Parathyroid adenoma (tissue), 2 donors: ENCODE results near the gene MDH2.
"Not testable (repeated sequence)": the region's sequence is repeated elsewhere in the genome, so short reads cannot be mapped to it uniquely, and the experiment has no call there.

Experiments used
- H2AFZ ChIP-seq: fragments of 300-600 bp; sonication (generic); one replicate; pipeline ENCODE4 v1.7.0; 2017; ENCODE audit warnings: antibody characterized with exemption, mild to moderate bottlenecking
- H3K27ac ChIP-seq: fragments of 300-600 bp; sonication (generic); one replicate; pipeline ENCODE4 v1.7.0; 2017
- H3K27me3 ChIP-seq: fragments of 300-600 bp; sonication (generic); one replicate; pipeline ENCODE4 v1.7.0; 2017; ENCODE audit warnings: low read length; ENCODE audit not compliant: control insufficient read depth, insufficient read depth
- H3K36me3 ChIP-seq: fragments of 300-600 bp; sonication (generic); one replicate; pipeline ENCODE4 v1.7.0; 2017; ENCODE audit warnings: low read length; ENCODE audit not compliant: control insufficient read depth, insufficient read depth
- H3K4me1 ChIP-seq: fragments of 300-600 bp; sonication (generic); one replicate; pipeline ENCODE4 v1.7.0; 2017; ENCODE audit warnings: control low read depth
- H3K4me2 ChIP-seq: fragments of 300-600 bp; sonication (generic); one replicate; pipeline ENCODE4 v1.7.0; 2017; ENCODE audit warnings: low read length
- H3K4me3 ChIP-seq: fragments of 300-600 bp; sonication (generic); one replicate; pipeline ENCODE4 v1.7.0; 2017; ENCODE audit warnings: low read depth, low read length
- H3K79me2 ChIP-seq: fragments of 300-600 bp; sonication (generic); one replicate; pipeline ENCODE4 v1.7.0; 2017; ENCODE audit warnings: control low read depth
- H3K9ac ChIP-seq: fragments of 300-600 bp; sonication (generic); one replicate; pipeline ENCODE4 v1.7.0; 2017; ENCODE audit warnings: mild to moderate bottlenecking
- H3K9me3 ChIP-seq: fragments of 300-600 bp; sonication (generic); one replicate; pipeline ENCODE4 v1.7.0; 2017; ENCODE audit warnings: low read length; ENCODE audit not compliant: control insufficient read depth
- TF ChIP-seq, protein P1 (sequence below): fragments of 300-600 bp; sonication (generic); IDR thresholded peaks from one replicate; pipeline ENCODE4 v1.7.0; 2017; ENCODE audit warnings: antibody characterized with exemption, mild to moderate bottlenecking
- donor health status: primary hyperparathyroidism.

Gene MDH2

DNA sequence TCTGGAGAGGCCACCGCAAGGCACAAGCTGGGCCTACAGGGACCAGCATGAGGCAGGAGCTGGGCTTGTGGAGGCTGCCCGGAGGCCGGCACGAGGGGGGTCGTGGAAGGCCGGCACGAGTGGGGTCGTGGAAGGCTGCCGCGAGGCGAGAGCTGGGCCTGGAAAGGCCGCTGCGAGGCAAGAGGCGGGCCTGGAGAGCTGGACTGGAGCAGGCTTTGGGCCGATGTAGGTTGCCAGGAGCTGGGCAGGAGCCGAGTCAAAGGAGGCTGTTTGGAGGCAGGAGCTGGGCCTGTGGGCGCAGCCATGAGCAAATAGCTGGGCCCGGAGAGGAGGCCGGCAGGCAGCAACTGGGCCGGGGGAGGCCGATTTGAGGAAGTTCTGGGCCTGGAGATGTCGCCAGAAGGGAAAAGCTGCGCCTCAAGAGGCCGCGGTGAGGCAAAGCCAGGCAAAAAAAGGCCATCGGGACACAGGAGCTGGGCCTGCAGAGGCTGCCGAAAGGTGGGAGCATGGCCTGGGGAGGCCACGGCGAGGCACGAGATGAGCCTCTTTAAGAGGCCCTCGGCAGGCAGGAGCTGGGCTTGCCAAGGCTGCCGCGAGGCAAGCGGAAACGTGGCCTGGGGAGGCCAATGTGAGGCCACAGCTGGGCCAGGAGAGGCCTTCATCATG, 26.5 kb downstream of the MDH2 start:
- Histone ChIP-seq H3K4me3 (no peak overlapping the region), H3K36me3 (no peaks in the 10 kb centered on the region), H2AFZ (no peak overlapping the region), H3K79me2 (no peaks in the 10 kb centered on the region), H3K4me1 (peaks cover 3% of the 10 kb centered on the region), H3K27me3 (no peaks in the 10 kb centered on the region), H3K27ac (no peak overlapping the region), H3K4me2 (no peak overlapping the region), H3K9me3 (no peaks in the 10 kb centered on the region), H3K9ac (no peak overlapping the region)
- TF ChIP-seq, protein P1, sequence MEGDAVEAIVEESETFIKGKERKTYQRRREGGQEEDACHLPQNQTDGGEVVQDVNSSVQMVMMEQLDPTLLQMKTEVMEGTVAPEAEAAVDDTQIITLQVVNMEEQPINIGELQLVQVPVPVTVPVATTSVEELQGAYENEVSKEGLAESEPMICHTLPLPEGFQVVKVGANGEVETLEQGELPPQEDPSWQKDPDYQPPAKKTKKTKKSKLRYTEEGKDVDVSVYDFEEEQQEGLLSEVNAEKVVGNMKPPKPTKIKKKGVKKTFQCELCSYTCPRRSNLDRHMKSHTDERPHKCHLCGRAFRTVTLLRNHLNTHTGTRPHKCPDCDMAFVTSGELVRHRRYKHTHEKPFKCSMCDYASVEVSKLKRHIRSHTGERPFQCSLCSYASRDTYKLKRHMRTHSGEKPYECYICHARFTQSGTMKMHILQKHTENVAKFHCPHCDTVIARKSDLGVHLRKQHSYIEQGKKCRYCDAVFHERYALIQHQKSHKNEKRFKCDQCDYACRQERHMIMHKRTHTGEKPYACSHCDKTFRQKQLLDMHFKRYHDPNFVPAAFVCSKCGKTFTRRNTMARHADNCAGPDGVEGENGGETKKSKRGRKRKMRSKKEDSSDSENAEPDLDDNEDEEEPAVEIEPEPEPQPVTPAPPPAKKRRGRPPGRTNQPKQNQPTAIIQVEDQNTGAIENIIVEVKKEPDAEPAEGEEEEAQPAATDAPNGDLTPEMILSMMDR = no peak

- H3K36me3 ChIP-seq = no peaks in the 10 kb centered on the region
- H2AFZ ChIP-seq = no peak overlapping the region
- H3K9me3 ChIP-seq = no peaks in the 10 kb centered on the region
- H3K27ac ChIP-seq = no peak overlapping the region
- TF ChIP-seq, protein P1 = no peak
- H3K4me1 ChIP-seq = peaks cover 3% of the 10 kb centered on the region
- no peaks in the 10 kb centered on the region for H3K79me2 ChIP-seq
- H3K9ac ChIP-seq = no peak overlapping the region
- H3K4me3 ChIP-seq = no peak overlapping the region
- no peaks in the 10 kb centered on the region for H3K27me3 ChIP-seq
- no peak overlapping the region for H3K4me2 ChIP-seq
Measured at GRCh38 chr7:76074972-76075370, 27.1 kb downstream of the MDH2 start.

DNA sequence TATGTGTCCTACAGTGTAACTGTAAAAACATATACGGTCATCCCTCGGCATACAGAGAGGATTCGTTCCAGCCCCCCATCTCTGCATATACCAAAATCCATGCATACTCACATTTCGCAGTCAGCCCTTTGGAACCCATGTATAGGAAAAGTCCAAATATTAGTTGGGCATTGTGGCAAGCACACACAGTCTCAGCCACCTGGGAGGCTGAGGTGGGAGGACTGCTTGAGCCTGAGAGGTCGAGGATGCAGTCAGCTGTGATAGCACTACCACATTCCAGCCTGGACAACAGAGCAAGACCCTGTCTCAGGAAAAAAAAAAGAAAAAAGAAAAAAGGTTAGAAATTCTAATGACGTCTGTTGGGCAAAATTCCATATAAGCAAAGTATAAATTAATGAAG, 29.1 kb downstream of the MDH2 start:
- H3K27me3 ChIP-seq = no peaks in the 10 kb centered on the region
- H3K4me2 ChIP-seq = no peak overlapping the region
- H3K4me1 ChIP-seq = peaks cover 3% of the 10 kb centered on the region
- no peak overlapping the region for H3K27ac ChIP-seq
- H3K4me3 ChIP-seq = no peak overlapping the region
- no peaks in the 10 kb centered on the region for H3K79me2 ChIP-seq
- H3K9ac ChIP-seq = no peak overlapping the region
- H3K36me3 ChIP-seq = no peaks in the 10 kb centered on the region
- H2AFZ ChIP-seq = no peak overlapping the region
- TF ChIP-seq, protein P1 = no peak
- H3K9me3 ChIP-seq = no peaks in the 10 kb centered on the region

DNA sequence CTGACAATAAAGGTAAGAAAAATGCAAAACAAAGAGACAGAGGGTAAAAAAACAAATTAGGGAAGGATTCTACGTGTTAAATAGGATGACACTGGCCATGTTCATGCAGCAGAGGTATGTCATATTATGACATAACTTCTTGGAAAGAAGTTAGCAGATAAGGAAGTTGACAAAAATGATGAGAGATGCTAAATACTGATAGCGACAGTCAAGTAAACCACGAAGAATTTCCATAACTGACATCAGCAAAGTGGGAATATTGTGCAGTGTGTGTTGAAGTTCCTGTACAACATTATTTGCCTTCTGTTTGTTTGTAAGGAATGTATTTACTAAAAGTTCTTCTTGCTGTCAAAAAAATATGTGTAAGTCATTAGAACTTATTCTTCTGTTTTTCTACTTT, 29.5 kb downstream of the MDH2 start:
- no peak overlapping the region for H3K4me3 ChIP-seq
- H3K27ac ChIP-seq = no peak overlapping the region
- H3K27me3 ChIP-seq = no peaks in the 10 kb centered on the region
- H3K9me3 ChIP-seq = no peaks in the 10 kb centered on the region
- no peak overlapping the region for H3K9ac ChIP-seq
- TF ChIP-seq, protein P1 = no peak
- H3K79me2 ChIP-seq = no peaks in the 10 kb centered on the region
- no peak overlapping the region for H3K4me2 ChIP-seq
- no peak overlapping the region for H2AFZ ChIP-seq
- peaks cover 3% of the 10 kb centered on the region for H3K4me1 ChIP-seq
- no peaks in the 10 kb centered on the region for H3K36me3 ChIP-seq

DNA sequence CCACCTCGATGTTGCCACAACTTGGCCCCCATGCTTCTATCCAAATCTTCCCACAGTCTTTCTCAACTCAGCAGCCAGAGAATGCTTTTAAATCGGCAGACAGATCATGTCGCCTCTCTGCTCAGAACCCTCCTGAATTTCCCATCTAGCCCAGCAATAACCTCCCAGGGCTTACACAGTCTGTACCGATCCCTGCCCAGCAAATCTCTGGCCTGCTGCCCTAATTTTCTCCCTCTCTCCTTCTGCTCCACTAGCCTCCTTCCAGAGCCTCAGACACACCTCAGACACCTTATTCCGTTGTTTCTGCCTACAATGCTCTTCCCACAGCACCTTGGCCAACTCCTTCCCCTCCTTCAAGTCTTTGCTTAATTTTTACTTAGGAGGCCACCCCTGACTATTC, 32.3 kb downstream of the MDH2 start:
- Histone ChIP-seq H3K27me3 (no peaks in the 10 kb centered on the region), H2AFZ (no peak overlapping the region), H3K4me1 (peaks cover 3% of the 10 kb centered on the region), H3K9ac (no peak overlapping the region), H3K79me2 (no peaks in the 10 kb centered on the region), H3K4me3 (no peak overlapping the region), H3K9me3 (no peaks in the 10 kb centered on the region), H3K27ac (no peak overlapping the region), H3K36me3 (no peaks in the 10 kb centered on the region), H3K4me2 (no peak overlapping the region)
- TF ChIP-seq, protein P1 = no peak

- not testable (repeated sequence) for H3K9ac ChIP-seq, H3K27ac ChIP-seq, H3K4me1 ChIP-seq, H3K36me3 ChIP-seq, H2AFZ ChIP-seq, H3K4me2 ChIP-seq, H3K4me3 ChIP-seq, H3K9me3 ChIP-seq, H3K27me3 ChIP-seq, H3K79me2 ChIP-seq
Measured at GRCh38 chr7:76084115-76084514, 36.2 kb downstream of the MDH2 start.
